Panc1 (cell line): ENCODE measurements around the gene PSENEN. TPM values are rescaled to one million over a fixed set of nuclear protein-coding genes. Genes with fewer than 3 reads are reported as not detected.

ENCODE experiments used
- ATAC-seq: fragments of 200-7000 bp; cut with Tn5 transposase; 2 replicates; pipeline ENCODE4 v1.9.1; 2020; ENCODE audit warnings: mild to moderate bottlenecking, moderate library complexity
- BruUV-seq: library from RNA; stranded (reverse); fragments of 400-500 nt; replicated peaks from 2 replicates; lab custom pipeline; 2021; lab: Mats Ljungman, UMichigan
- CTCF ChIA-PET: fragments of 300-600 bp; sonication (Branson Sonifier 250); formaldehyde crosslinking; loops from one replicate; lab custom pipeline; 2022; ENCODE audit warnings: antibody characterized with exemption; lab: Charles Lee
- POLR2A ChIA-PET: fragments of 300-600 bp; sonication (Branson Sonifier 250); formaldehyde crosslinking; loops from one replicate; lab custom pipeline; 2022; ENCODE audit warnings: antibody characterized with exemption; lab: Charles Lee
- DNase-seq: peaks from one replicate; pipeline ENCODE4 v3.0.0-alpha.2; 2010; ENCODE audit warnings: low read depth, low spot score
- H3K27ac ChIP-seq: 2 replicates; pipeline ENCODE4 v1.5.1; 2011; ENCODE audit warnings: mild to moderate bottlenecking, low read length, inconsistent platforms
- H3K27me3 ChIP-seq: fragments of 200-500 bp; sonication (Bioruptor generic); 2 replicates; pipeline ENCODE4 v1.6.0; 2014; ENCODE audit warnings: low read length, inconsistent platforms; ENCODE audit not compliant: control insufficient read depth, insufficient read depth
- H3K36me3 ChIP-seq: fragments of 200-500 bp; sonication (Bioruptor generic); 2 replicates; pipeline ENCODE4 v1.5.1; 2014; ENCODE audit warnings: inconsistent platforms, mild to moderate bottlenecking, low read length, moderate library complexity; ENCODE audit not compliant: control insufficient read depth, insufficient read depth
- H3K4me1 ChIP-seq: 2 replicates; pipeline ENCODE4 v1.5.1; 2011; ENCODE audit warnings: inconsistent platforms, mild to moderate bottlenecking, low read length, moderate library complexity; ENCODE audit not compliant: control insufficient read depth, insufficient read depth
- H3K4me3 ChIP-seq, 2 experiments: 2 replicates each; pipeline ENCODE4 v1.5.1; 2011 to 2012; ENCODE audit warnings: low read depth in 2 of 2, low read length in 2 of 2, mild to moderate bottlenecking in 2 of 2, inconsistent platforms in 1 of 2, moderate library complexity in 1 of 2
- H3K9me3 ChIP-seq: fragments of 200-500 bp; sonication (Bioruptor generic); 2 replicates; pipeline ENCODE4 v1.5.1; 2014; ENCODE audit warnings: low read depth, mild to moderate bottlenecking, inconsistent platforms, low read length, moderate library complexity; ENCODE audit not compliant: control insufficient read depth, insufficient read depth
- POLR2AphosphoS5 ChIP-seq: IDR thresholded peaks from 2 replicates; pipeline ENCODE4 v1.6.1; 2012; ENCODE audit warnings: mild to moderate bottlenecking, low read depth, low read length, moderate library complexity
- SIN3A ChIP-seq: IDR thresholded peaks from 2 replicates; pipeline ENCODE4 v1.6.1; 2012; ENCODE audit warnings: low read depth, mild to moderate bottlenecking, low read length, moderate library complexity, borderline replicate concordance; ENCODE audit not compliant: insufficient read depth
- TCF7L2 ChIP-seq: IDR thresholded peaks from 2 replicates; pipeline ENCODE4 v1.6.1; 2011; ENCODE audit warnings: mild to moderate bottlenecking, low read depth, low read length, inconsistent platforms
- in situ Hi-C: cut with HindIII; loops from 2 replicates; pipeline ENCODE4 v1.10.0; 2016; ENCODE audit warnings: low sequenced_read_pairs, low pct_unique_long_range_greater_than_20kb
- intact Hi-C: fragments of 100-400 bp; cut with micrococcal nuclease; formaldehyde crosslinking; loops from one replicate; pipeline ENCODE4 v1.10.0; 2022; ENCODE audit not compliant: unreplicated experiment
- total RNA-seq: library from RNA; stranded (reverse); gene quantifications from one replicate; pipeline ENCODE4 v1.2.1, GENCODE V29; 2021; ENCODE audit not compliant: unreplicated experiment
- TF ChIP-seq, protein P1 (sequence below): fragments of 450-650 bp; IDR thresholded peaks from 2 replicates; pipeline ENCODE4 v1.5.1; 2017; ENCODE audit warnings: mild to moderate bottlenecking
- TF ChIP-seq, protein P2 (sequence below), 2 experiments: IDR thresholded peaks; 2 replicates each; pipeline ENCODE4 v1.6.1; 2011 to 2012; ENCODE audit warnings: low read depth in 2 of 2, control low read depth in 1 of 2, low read length in 1 of 2, mild to moderate bottlenecking in 1 of 2, moderate library complexity in 1 of 2; ENCODE audit not compliant: insufficient read depth in 1 of 2

The PSENEN gene
- total RNA-seq, 1 experiment from 2014 or later = 169 TPM

DNA sequence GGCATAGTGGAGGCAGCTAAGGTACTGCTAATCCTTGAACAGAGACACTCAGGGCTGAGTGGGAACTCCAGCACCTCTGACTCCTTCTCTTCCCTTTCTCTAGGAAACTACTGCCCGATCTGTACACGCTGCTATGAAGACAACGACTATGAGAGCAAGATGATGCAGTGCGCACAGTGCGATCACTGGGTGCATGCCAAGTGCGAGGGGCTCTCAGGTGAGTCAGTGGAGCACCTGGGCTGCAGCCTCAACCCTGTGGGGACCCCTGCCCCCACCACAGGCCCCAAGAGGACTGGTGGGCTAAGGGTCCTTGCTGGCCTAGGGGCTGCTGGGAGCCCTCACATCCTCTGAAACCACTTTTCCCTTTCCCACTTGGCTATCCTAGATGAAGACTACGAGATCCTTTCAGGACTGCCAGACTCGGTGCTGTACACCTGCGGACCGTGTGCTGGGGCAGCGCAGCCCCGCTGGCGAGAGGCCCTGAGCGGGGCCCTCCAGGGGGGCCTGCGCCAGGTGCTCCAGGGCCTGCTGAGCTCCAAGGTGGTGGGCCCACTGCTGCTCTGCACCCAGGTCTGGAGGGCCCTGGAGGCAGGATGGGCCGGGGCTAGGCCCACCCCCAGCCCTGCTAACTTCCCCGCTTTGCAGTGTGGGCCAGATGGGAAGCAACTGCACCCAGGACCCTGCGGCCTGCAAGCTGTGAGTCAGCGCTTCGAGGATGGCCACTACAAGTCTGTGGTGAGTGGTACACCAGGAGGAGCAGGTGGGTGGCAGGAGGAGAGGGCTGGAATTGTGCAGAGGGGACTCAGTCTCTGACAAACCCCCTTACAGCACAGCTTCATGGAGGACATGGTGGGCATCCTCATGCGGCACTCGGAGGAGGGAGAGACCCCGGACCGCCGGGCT, 18.1 kb upstream of the PSENEN start:
- no peaks in the 10 kb centered on the region for H3K4me1 ChIP-seq
- H3K27me3 ChIP-seq = no peaks in the 10 kb centered on the region
- no peaks in the 10 kb centered on the region for H3K9me3 ChIP-seq
- ChIA-PET CTCF (interaction anchor here (0.6 kb wide), 1 partner anchor 21 kb away, joined by 3 read pairs; the partner anchor contains the start of gene LIN37), POLR2A (interaction anchor here (0.5 to 0.7 kb wide), 2 partner anchors 48 to 91 kb away, joined by 3 to 9 read pairs; no protein-coding TSS in a partner anchor)
- H3K36me3 ChIP-seq = peaks cover 28% of the 10 kb centered on the region
- no peak overlapping the region for H3K4me3 ChIP-seq
- no peak for ATAC-seq
- intact Hi-C loops (no loop called here), in situ Hi-C loops (no loop called here)
- H3K27ac ChIP-seq = no peak overlapping the region
- TF ChIP-seq POLR2AphosphoS5 (no peak), TCF7L2 (no peak), SIN3A (no peak)
- TF ChIP-seq, protein P1, sequence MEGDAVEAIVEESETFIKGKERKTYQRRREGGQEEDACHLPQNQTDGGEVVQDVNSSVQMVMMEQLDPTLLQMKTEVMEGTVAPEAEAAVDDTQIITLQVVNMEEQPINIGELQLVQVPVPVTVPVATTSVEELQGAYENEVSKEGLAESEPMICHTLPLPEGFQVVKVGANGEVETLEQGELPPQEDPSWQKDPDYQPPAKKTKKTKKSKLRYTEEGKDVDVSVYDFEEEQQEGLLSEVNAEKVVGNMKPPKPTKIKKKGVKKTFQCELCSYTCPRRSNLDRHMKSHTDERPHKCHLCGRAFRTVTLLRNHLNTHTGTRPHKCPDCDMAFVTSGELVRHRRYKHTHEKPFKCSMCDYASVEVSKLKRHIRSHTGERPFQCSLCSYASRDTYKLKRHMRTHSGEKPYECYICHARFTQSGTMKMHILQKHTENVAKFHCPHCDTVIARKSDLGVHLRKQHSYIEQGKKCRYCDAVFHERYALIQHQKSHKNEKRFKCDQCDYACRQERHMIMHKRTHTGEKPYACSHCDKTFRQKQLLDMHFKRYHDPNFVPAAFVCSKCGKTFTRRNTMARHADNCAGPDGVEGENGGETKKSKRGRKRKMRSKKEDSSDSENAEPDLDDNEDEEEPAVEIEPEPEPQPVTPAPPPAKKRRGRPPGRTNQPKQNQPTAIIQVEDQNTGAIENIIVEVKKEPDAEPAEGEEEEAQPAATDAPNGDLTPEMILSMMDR = no peak
- TF ChIP-seq, protein P2, sequence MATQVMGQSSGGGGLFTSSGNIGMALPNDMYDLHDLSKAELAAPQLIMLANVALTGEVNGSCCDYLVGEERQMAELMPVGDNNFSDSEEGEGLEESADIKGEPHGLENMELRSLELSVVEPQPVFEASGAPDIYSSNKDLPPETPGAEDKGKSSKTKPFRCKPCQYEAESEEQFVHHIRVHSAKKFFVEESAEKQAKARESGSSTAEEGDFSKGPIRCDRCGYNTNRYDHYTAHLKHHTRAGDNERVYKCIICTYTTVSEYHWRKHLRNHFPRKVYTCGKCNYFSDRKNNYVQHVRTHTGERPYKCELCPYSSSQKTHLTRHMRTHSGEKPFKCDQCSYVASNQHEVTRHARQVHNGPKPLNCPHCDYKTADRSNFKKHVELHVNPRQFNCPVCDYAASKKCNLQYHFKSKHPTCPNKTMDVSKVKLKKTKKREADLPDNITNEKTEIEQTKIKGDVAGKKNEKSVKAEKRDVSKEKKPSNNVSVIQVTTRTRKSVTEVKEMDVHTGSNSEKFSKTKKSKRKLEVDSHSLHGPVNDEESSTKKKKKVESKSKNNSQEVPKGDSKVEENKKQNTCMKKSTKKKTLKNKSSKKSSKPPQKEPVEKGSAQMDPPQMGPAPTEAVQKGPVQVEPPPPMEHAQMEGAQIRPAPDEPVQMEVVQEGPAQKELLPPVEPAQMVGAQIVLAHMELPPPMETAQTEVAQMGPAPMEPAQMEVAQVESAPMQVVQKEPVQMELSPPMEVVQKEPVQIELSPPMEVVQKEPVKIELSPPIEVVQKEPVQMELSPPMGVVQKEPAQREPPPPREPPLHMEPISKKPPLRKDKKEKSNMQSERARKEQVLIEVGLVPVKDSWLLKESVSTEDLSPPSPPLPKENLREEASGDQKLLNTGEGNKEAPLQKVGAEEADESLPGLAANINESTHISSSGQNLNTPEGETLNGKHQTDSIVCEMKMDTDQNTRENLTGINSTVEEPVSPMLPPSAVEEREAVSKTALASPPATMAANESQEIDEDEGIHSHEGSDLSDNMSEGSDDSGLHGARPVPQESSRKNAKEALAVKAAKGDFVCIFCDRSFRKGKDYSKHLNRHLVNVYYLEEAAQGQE (IDR thresholded peaks at IDR 0.05; ENCODE audit: insufficient read depth in 1 of 2, low read depth in 2 of 2, low read length in 1 of 2) = no peak
- no peak for DNase-seq
- BruUV-seq = no TSS peak

- in situ Hi-C loops = no loop called here
- TF ChIP-seq, protein P1 = no peak
- TF ChIP-seq, protein P2 (IDR thresholded peaks at IDR 0.05; ENCODE audit: insufficient read depth in 1 of 2, low read depth in 2 of 2, low read length in 1 of 2) = no peak
- TF ChIP-seq SIN3A (no peak), TCF7L2 (no peak), POLR2AphosphoS5 (no peak)
- POLR2A ChIA-PET = interaction anchor here (0.5 to 0.7 kb wide), 2 partner anchors 49 to 90 kb away, joined by 3 to 9 read pairs; no protein-coding TSS in a partner anchor
- Histone ChIP-seq H3K27me3 (no peaks in the 10 kb centered on the region), H3K27ac (no peak overlapping the region), H3K4me3 (no peak overlapping the region), H3K36me3 (peaks cover 25% of the 10 kb centered on the region), H3K9me3 (no peaks in the 10 kb centered on the region), H3K4me1 (no peaks in the 10 kb centered on the region)
- BruUV-seq = no TSS peak
- intact Hi-C loops = no loop called here
- DNase-seq = no peak
- CTCF ChIA-PET = interaction anchor here (0.6 kb wide), 1 partner anchor 20 kb away, joined by 3 read pairs; the partner anchor contains the start of gene LIN37
- ATAC-seq = no peak
Observed at GRCh38 chr19:35727956-35728706, 17.3 kb upstream of the PSENEN start.
